A549 treated with Mapracorat at 1 μM for 4 hours (cell line): ENCODE results near the gene PDE8A. TPM values are rescaled to one million over a fixed set of nuclear protein-coding genes. Genes with fewer than 3 reads are reported as not detected.

ENCODE experiments used
- total RNA-seq: library from RNA; stranded (reverse); fragments of 200-300 nt; extraction: Qiagen RNA extraction; gene quantifications from 5 replicates; pipeline ENCODE4 v1.2.3, GENCODE V29; 2022

PDE8A gene
- 23.4 to 27.2 TPM (median 27.1 TPM) in 5 replicates for total RNA-seq

GRCh38 chr15:84981711-84982300 lies at the start of gene PDE8A:
Gene PDE8A, plus strand, starts transcription at chr15:84981856. Its CDS starts 307 bp downstream, at chr15:84982163.

Other genes starting within 250 kb of the PDE8A start
- gene ZNF592, start 233.3 kb upstream of the PDE8A start, total RNA-seq = 16.0 to 21.5 TPM (median 21.0 TPM) in 5 replicates
- gene ALPK3, start 164.5 kb upstream of the PDE8A start, total RNA-seq = 0.08 to 0.14 TPM (median 0.12 TPM) in 5 replicates
- gene SLC28A1, start 97.2 kb upstream of the PDE8A start, total RNA-seq = 0.06 TPM in 2 of 5 replicates, not detected in the others